HG02798 (cell line): ENCODE data around the gene CHST6.
"Not testable (repeated sequence)": the region's sequence is repeated elsewhere in the genome, so short reads cannot be mapped to it uniquely, and the experiment has no call there.

Source experiments
- ATAC-seq: cut with Tn5 transposase; IDR thresholded peaks from one replicate; pipeline ENCODE4 v1.9.1; 2021; ENCODE audit warnings: mild to moderate bottlenecking; ENCODE audit not compliant: unreplicated experiment, poor library complexity

Gene CHST6

DNA sequence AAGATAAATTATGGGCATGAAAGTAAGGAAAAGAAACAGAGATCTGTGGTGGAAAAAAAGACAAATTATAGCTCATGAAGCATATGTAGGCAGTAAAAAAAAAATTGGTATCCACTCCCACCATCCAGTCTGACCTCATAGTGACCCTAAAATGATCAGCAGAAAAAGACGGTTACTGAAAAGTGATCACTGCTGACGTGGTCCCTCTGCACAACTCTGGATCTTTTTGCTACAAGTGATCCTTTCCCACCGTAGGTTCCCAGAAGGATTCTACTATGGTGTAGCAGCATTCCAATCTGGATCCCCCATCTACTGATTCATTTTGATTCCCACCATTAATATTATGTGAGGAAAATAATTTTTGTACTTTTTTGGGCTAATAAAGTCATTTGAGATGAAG lies 10.9 kb upstream of the CHST6 start:
- no peak for ATAC-seq

DNA sequence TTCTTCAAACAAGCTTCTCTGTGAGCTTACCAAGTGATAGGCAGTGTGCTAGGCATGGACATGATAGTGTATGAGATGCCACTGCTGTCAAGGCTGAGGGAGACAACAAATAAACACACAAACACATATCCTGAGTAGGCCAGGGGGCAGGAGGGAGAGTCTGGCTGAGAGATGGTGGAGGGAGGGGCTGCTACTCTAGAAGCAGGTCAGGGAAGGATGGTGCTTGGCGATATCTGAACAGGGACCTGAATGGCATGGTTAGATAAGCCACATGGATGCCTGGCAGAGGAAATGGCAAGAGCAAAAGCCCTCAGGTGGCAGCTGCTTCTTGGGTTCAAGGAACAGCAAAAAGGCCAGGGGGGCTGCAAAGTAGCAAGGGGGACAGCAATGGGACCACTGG lies 8.6 kb upstream of the CHST6 start:
- ATAC-seq = no peak

DNA sequence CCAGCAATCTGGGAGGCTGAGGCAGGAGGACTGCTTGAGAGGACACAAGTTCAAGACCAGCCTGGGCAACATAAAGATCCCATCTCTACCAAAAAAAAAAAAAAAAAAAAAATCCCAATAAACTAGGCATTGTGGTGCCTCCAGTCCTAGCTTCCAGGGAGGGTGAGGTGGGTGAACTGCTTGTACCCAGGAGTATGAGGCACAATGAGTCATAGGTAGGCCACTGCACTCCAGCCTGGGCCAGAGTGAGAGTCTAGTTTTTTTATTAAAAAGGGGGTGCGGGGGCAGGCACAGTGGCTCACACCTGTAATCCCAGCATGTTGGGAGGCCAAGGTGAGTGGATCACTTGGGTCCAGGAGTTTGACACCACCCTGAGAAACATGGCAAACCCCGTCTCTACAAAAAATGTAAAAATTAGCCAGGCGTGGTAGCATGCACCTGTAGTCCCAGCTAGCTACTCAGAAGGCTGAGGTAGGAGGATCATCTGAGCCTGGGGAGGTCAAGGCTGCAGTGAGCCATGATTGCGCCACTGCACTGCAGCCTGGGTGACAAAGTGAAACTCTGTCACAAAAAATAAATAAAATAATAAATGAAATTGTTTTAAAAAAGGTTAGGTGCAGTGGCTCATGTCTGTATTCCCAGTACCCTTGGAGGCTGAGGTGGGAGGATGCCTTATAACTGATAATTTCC lies 7.8 kb upstream of the CHST6 start:
- ATAC-seq = no peak

DNA sequence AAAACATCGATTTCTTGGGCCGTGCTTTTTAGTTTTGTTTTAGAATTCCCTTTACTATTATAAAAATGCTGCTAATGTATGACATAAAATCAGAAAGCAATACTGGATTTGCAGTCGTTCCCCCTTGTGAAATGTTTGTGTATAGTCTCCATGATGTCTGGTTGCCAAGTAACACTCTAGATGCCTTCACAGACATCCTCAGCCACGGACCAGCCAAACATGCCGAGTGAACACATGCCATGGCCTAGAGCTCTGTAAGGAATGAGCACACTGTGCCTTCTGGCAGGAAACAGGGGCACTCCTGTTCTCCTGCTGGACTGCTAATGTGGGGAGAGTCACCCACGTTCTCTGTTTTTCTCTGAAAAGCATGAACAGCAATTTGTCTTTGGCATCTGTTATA lies 6.6 kb upstream of the CHST6 start:
- not testable (repeated sequence) for ATAC-seq

DNA sequence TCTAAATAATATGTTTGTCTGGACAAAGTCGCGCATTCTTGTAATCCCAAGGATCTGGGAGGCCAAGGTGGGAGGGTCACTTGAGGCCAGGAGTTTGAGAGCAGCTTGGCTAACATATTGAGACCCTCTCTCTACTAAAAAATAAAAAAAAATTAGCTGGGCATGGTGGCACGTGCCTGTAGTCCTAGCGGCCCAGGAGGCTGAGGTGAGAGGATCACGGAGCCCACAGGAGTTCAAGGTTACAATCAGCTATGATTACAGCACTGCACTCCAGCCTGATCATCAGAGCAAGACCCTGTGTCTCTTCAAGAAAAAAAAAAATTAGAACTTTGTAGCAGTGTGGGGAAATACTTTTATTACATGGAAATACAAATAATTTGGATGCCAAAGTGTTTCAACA lies 6.1 kb upstream of the CHST6 start:
- ATAC-seq = no peak

DNA sequence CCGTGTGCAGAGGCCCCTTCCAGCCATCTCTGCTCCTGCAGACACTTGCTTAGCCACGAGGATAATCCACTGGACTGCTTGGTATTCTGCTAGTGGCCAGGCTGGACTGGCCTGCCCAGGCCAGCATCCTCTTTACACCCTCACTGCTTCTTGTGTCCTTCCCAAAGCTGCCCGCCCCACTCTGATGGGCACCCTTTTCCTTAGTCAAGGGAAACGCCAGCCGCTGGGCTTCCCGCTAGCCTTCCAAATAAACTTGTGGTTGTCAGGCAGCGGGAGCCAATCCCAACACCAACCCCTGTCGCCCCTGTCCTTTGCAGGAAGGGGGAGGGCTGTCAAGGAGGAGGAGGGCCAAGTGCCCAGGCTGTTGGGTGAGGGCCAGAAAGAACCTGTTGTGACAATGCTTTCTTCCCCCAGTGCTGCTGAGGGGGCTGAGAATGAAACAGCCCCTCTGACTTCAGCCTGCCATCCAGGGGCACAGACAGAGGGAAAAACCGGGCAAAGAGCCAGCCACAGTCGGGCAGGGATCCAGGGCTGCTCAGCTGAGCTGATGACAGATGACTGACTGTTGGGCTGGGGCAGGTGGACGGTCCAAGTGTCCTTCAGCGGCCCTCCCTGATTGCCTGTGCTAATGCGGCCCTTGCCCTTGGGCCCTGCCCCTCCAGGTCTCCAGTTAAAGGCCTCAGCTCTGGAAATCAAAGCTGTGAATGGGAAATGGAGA lies 3.5 kb upstream of the CHST6 start:
- ATAC-seq = not testable (repeated sequence)

DNA sequence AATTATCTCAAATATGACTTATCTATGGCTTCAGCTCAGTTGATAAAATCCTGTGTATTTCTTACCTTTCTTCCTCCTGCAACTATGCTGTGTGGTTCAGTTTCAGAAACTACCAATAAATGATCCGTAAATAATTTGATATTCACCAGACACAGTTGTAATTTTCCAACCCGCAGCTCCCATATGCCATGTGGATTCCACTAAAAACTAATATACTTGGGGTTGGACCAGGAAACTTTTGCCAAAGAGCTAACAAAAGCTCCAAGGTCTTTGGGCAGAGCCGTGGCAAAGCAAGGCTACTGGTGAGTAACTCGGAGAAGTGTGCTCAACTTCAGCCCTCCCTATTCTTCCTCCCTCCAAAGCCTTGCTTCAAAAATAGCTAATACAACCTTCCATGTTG lies 2.3 kb upstream of the CHST6 start:
- no peak for ATAC-seq

DNA sequence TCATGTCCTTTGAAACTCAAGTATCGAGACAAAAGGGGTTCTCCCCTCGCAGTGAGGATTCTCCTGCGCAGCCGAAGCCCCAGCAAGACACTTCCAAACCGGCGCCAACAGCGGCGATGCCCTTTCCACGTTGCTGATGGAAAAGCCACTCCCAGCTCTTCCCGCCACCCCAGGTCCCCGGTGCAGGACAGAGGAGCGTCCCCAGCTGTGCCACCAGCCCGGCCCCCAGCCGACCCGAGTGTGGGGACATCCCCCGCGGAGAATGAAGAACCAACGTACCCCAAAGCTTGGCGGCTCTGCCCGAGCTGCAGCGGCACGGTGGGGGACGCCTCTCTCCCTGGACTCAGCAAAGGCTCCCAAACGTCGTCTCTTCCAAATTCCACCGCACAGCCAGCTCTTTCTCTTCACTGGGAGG lies 573 bp downstream of the CHST6 start:
- ATAC-seq = no peak

DNA sequence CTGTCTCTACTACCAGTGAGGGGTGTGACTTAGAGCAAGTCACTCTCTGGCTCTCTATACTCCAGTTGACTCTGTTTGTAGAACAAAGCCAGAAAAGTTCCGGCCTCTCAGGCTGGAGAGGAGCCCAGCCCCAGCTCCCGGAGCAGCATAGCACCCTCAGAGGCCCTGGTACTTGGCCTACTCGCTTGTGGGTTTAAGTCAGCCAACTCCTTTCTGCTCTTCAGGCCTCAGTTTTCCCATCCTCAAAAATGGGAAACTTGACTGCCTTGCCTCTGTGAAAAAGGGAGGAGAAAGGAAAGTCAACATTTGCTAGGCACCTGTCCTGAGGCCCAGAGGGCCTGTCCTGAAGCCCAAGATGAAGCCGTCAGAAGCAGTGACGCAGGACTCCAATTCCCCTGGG lies 1.1 kb downstream of the CHST6 start:
- no peak for ATAC-seq

DNA sequence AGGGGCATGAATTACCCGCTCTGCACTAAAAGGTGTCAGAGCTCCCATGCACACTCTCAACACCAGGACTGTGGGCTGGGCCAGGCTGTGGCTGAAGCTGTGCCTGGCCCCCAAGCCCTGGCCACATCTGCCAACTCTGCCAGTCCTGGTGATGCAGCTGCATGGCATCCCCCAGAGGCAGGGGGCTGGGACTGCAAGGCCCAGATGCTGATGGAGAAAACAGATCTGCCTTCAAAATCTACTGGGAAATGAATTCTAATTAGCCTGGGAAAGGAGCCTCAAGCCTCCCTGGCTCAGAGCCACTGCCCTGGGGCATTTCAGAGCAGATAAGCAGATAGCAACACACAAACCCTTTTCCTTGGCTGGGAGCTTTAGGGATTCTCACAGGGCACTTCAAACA lies 3.4 kb downstream of the CHST6 start:
- no peak for ATAC-seq

DNA sequence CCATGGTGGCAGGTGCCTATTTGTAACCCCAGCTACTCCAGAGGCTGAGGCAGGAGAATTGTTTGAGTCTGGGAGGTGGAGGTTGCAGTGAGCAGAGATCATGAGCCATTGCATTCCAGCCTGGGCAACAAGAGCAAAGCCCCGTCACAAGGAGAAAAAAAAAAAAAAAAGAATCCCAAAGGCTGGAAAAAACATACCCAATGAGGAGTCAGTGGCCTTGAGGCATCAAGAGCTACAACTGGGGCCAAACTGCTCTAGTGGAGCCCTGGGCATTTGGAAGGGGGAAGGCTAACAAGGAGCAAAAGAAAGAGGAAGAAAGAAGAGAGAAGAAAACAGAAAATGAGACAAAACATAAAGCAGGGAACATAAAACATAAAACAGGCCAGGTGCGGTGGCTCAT lies 6.9 kb downstream of the CHST6 start:
- no peak for ATAC-seq

DNA sequence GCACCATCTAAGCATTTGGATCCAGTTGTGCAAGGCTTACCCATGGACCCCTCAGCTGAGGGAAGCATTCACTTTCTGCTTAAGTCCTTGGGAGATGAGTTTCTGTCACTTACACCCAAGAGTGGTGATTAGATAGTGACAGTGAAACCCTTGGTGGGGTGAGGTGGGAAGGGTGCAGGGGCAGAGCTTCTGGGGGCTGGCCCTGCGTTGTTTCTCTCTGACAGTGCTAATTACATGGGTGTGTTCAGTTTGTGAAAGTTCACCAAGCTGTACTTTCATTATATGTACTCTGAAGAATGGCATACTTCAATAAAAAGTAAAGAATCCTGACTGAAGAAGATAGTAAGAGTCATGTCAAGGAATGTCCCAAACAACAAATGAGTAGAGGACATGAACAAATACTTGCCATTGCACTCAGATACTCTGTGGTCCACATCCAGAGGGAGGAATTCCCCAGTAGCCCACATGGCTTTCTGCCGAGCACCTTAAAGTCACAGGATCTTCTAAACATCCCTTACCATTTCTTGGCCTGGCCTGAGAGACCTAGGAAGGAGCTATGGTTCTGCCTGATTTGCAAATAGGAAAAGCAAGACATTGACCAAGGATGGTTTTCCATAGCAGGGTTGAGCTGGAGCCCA lies 8.4 kb downstream of the CHST6 start:
- peak; percentile 73 for ATAC-seq

DNA sequence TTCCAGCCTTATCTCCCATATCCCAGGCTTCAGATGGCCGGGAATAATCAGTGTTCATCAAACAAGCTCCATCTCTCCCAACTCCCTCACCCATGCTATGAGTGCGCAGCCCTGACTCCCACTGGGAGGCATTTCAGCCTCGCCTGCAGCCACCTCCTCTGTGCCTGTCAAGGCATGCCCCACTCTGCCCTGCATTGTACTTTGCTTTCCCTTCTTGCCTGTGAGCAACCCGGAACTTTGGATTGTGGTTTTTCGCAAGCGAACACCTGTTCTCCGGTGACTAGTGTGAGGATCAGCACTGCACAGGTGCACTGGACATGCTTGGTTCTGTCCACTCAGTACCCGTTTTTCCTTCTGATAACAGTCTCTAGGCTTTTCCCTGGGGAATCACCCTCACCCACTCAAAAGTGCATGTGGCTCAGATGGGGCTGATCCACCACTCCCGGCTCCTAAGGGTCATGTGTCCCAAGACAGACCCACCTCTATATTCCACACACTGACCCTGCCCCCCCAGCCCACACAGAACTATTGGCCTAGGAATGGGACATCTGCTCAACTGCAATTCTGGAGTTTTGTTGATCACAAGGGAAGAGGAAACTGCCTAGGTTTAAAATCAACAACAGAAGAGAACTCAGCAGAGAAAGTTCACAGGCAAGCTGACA lies 9.1 kb downstream of the CHST6 start:
- no peak for ATAC-seq

DNA sequence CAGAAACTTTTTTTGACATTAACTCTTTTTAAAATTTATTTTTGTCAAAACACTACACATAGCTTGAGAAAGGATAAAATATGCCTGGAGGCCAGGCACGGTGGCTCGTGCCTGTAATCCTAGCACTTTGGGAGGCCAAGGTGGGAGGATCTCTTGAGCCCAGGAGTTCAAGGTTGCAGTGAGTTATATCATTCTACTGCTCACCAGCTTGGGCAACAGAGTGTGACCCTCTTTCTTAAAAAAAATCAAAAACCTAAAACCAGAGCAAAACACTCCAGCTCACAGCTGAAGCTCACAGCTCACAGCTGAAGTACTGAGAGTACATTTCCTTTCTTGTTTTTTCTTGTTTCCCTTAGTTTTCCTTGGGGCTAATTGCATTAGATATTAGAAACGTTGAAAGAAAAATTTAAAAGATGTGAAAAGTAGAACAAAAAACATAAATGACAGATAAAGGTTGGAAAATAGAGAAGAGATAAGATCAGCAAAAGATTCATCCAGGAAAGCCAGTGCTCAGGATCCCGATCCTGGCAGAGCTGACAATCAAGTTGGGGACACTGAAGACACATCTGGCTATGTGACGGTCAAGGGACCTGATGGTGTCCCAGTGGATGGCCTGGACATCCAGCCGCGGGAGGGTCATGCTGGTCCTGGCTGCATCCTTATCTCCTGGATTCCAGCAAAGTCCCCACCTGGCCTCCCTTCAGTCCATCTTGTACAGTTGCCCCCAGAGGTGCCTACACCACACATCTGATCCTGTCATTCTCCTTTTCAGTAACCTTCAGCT lies 9.8 kb downstream of the CHST6 start:
- no peak for ATAC-seq

DNA sequence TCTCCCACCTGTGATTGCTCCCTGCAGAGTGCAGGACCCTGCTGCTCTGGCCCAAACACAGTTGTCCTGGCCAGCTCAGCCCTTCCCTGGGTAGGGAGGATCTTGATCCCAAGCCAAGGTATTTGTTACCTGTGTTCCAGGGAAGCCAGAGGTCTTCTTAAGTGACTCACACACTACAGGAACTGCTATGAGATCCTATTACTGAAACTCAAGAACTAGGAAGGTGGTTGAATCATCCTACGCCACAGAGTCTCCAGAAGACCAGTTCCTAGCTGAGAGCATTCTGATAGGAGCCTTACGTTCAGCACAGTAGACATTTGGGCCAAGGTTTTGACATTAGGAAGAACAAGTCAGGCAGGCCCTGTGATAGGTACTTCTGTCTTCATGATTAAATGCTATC lies 12.0 kb downstream of the CHST6 start:
- no peak for ATAC-seq

DNA sequence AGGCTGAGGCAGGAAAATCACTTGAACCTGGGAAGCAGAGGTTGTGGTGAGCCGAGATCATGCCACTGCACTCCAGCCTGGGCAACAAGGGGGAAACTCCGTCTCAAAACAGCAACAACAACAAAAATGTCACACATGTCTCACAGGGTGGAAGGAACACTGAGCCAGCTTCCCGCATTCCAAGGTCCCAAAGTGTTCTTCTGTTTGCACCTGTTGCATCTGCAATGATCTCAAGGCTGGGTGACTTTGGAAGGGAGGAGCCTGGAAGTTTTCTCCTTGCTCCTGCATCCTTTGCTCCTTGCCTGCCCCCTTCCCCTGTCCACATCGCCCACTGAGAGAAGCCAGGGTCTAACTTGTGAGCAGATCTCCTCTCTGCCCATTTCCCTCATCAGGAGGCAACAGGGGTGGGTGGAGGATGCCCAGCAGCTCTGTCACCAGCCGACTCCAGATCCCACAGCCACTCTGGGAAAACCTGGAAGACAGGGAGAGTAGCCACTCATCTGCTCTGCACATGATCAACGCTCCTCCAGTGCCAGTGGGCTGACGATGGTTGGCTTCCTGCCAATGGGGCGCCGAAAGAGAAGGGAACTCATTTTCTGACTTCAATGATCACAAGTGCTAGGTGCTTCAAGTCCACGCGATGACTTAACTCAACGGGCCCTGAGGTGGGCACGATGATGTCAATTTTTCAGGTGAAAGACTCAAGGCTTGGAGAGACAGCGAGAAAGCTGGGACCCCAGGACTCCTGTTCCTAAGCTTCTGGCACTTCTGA lies 12.6 kb downstream of the CHST6 start:
- no peak for ATAC-seq

DNA sequence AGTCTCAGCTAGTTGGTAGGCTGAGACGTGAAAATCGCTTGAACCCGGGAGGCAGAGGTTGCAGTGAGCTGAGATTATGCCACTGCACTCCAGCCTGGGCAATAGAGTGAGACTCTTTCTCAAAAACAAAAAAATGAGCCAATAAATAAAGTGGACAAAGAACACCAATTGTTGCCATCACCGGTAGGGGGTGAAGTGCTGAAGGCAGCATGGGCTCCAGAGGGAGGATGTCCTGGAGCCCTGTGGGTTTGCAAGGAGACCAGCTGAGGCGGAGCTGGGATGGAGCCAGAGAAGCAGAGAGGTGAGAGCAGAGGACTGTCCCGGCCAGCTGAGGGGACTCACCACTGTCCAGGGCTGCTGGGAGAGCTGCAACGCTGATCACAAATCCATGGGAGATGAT lies 13.8 kb downstream of the CHST6 start:
- no peak for ATAC-seq

DNA sequence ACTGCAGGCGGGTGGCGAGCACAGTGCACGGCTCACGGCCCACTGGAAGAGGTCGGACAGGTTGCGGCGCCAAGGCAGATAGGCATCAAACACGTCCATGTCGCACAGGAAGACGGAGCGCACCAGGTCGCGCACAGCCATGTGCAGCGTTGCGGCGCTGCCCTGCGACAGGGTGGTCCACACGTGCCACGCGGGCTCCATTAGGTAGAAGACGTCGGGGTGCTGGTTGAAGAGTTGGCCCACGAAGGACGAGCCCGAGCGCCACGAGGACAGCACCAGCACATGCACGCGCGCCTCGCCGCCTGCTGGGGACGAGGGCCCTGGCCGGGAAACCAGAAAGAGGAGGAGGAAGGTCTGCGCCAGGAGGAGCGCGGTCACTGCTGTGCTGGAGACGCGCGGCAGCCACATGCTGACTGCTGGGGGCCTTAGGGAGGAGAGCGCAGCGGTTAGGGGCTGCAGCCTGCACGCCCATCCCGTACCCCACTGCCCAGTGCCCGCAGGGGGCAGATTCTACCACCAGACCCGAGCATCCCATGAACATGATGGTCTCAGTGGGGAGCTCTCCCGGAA lies 15.7 kb downstream of the CHST6 start:
- ATAC-seq = no peak
